ENCODE results near the gene CATSPERB.
"Not testable (repeated sequence)": the region's sequence is repeated elsewhere in the genome, so short reads cannot be mapped to it uniquely, and the experiment has no call there.

Gene CATSPERB, protein sequence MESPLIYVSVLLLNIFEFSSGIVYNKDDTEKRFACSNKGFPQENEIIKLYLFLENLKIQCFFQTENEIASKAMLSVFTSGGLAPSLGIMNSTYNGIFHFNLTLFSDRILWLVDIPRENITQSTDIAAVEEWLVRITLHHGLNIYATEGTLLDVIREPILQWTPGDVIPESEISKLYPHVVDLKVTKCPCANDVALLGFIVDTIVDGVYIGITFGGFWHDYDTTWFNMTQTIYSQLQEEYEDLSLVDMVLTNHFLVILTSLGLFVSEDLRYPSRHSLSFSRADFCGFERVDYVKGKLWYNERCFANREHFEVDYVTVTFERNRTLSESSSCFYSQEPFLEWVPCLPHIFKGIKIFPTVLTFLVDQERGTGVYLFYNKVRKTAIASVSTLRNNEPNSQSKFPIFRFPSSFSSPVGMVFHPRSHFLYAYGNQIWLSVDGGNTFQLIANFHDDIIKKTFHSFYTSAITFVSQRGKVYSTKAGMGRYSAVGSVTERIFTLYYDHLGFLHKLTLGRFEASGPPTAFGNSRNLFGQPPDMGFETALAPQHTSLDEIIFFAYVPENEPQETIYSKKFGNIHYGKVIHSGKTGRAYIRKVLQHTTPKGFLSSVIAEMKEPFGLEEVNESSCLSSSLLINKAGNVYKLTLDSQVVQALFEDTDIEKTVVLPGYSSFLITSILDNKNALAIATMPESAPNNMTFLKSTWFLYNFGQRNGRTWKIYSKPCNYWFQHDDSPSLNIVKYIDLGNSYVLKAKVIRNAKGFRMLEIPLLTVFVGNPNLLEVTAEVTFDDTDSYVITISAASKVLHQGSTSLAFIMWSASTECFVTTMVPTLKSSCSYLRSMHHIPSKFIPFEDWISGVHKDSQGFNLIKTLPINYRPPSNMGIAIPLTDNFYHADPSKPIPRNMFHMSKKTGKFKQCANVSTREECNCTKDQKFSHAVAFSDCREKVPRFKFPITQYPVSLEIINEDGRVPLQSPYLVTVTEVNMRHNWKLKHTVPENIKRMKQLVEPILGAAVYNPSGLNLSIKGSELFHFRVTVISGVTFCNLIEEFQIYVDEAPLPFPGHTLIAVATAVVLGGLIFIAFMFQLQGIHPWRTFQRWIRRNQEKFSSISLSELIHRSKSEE

GRCh38 chr14:91731986-91732385 is at the start of gene CATSPERB:
CATSPERB (minus strand) TSS chr14:91732086; CDS start chr14:91729479, 2,607 bp downstream.
- DNase-seq = no peak

GRCh38 chr14:91780452-91780851 is 48.6 kb upstream of the CATSPERB start:
- DNase-seq = no peak

DNA sequence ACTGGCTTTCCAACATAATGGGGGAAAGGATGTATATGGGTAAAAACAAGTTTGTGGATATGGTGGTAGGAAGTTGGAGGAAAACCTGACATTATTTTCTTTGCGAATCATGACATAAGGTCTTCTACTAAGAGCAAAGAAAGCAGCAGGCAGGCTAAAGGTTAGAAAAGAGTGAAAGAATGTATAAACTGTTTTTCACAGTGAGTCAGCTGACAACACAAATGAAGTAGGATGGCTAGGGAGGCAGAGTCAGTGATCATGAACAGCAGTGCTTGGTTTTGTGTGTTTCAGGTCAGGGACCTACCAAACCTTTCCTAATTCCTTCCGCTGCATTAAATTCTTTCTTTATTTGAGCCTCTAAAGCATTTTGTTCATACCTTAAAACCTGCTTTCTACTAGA is 46.3 kb upstream of the CATSPERB start:
- no peak for DNase-seq

DNA sequence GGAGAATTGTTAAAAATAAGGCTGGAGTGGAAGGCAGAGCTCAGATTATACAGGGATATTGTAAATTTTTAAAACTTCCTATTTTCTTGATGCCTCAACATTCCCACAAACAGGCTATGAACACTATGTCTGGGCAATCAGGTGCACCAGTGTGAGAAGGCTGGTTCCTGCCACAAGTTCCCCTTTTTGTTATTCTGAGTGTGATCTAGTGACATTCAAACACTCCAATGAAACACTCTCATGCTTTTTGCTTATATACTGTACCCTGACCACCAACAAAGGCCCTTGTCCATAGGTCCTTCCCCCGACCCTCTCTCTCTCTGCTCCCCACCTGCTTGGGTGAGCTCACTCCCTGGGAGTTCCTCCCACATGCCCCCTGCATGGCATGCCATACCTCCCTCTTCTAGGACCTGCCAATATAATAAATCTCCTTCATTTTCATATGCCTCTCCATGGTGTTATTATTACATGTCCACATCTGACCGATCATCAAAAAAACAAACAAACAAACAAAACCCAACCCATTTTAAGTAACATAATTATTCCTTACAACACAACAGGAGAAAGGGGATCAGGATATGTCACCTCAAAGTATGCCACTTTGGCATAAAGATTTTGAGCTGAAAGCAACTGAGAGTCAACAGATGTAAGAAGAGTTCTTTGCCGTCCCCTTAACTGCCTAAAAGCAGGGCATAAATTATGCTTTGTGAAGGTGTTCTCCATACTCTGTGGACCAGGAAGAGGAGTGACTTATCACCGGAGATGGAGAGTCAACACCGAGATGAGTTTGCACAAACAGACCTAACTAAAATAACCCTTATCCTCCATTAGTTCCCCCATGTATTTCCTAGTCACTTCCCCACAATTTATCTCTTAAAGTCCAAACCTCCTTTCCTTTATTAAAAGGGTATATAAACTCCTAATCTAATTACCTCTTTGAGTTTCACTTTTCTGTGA is 42.5 kb upstream of the CATSPERB start:
- DNase-seq = no peak

DNA sequence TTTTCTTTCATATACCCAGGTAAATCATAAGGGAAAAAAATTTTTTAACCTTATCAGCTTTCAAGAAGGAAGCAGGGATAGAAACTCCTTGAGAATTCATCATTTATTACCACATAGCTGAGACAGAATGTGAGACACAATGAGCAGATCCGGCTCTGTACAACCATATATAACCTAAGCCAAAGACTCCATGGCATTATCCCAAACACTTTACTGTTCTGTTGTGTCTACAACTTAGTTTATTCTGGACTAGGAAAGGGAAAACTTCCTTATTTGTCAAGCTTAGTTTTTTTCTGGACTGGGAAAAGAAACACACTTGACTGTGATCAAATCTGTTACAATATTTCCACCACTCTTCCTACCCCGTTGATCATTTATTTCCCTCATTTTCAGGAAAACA is 38.3 kb upstream of the CATSPERB start:
- DNase-seq = no peak

- no peak for DNase-seq
Observed at GRCh38 chr14:91755570-91756295, 23.8 kb upstream of the CATSPERB start.

DNA sequence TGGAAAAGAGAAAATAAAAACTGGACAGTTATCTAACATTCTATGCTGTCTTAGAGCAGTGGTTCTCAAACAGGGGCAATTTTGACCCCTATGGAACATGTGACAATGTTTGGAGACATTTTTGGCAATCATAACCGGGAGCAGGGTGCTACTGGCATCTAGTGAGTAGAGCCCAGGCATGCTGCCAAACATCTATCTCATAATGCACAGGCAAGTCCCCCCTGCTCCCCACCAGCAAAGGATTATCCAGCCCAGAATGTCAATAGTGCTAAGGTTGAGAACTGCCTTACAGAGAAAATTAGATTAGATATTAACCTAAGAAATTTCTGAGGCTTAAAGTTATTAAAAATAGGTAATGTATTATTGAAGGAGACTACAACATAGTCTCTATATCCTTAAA is 22.9 kb upstream of the CATSPERB start:
- no peak for DNase-seq

GRCh38 chr14:91754185-91754584 is 22.3 kb upstream of the CATSPERB start:
- no peak for DNase-seq

DNA sequence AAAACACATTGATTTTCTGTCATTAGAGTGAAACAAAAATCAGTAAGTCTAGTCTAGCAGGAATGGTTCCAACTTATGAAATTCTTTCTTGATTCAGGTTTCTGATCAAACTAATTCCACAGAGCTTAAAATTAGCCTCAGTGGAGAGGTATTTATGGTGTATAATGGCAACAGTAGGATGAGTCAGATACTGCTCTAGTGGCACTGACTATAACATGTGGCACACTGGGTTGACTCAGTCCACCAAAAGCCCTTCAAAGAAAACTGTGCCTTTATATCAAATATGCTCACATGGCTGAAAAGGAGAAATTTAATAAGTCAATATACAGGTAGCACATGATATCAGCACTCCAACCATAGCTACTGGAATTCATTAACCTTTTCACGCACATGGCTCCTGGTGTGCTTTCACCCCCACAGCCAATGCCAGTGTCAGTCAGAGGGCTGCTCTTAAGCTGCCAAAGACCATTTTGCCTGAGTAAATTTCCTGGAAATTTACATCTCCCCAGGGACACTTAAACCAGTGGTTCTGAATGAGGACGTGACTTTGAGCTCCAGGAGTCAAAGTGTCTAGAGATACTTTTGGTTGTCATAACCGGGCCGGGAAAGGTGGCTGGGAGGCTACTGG is 21.7 kb upstream of the CATSPERB start:
- DNase-seq = no peak

GRCh38 chr14:91752961-91753360 is 21.1 kb upstream of the CATSPERB start:
- DNase-seq = no peak

GRCh38 chr14:91751719-91752118 is 19.8 kb upstream of the CATSPERB start:
- DNase-seq = no peak

- no peak for DNase-seq
Observed at GRCh38 chr14:91750634-91751198, 18.8 kb upstream of the CATSPERB start.

DNA sequence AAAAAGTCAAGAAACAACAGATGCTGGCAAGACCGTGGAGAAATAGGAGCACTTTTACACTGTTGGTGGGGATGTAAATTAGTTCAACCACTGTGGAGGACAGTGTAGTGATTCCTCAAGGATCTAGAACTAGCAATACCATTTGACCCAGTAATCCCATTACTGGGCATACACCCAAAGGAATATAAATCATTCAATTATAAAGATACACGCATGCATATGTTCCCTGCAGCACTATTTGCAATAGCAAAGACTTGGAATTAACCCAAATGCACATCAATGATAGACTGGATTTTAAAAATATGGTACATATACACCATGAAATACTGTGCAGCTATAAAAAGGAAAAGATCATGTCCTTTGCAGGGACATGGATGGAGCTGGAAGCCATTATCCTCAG is 18.0 kb upstream of the CATSPERB start:
- no peak for DNase-seq

GRCh38 chr14:91748049-91748448 is 16.2 kb upstream of the CATSPERB start:
- no peak for DNase-seq

- no peak for DNase-seq
Observed at GRCh38 chr14:91745344-91745743, 13.5 kb upstream of the CATSPERB start.

GRCh38 chr14:91744068-91744480 is 12.2 kb upstream of the CATSPERB start:
- DNase-seq = no peak

GRCh38 chr14:91743305-91743653 is 11.4 kb upstream of the CATSPERB start:
- DNase-seq = no peak

- no peak for DNase-seq
Observed at GRCh38 chr14:91742621-91743304, 10.9 kb upstream of the CATSPERB start.

- DNase-seq = not testable (repeated sequence)
Observed at GRCh38 chr14:91739867-91740266, 8.0 kb upstream of the CATSPERB start.

DNA sequence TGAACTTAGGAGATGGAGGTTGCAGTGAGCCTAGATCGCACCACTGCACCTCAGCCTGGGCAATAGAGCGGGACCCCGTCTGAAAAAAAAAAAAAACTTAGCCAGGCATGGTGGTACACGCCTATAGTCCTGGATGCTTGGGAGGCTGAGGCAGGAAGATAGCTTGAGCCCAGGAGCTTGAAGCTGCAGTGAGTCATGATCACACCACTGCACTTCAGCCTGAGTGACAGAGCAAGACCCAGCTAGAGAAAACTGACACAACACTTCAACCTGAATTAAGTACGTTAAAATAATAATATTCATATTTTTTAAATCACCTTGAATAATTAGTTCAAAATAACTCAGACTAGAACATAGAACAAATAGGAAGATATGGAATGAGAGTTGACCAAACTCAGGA is 5.7 kb upstream of the CATSPERB start:
- DNase-seq = no peak
